NCI-H1417 treated with DMSO at 0.1 percent for 48 hours (cell line): Measurements from ENCODE around the gene SNAPC3.
"Not testable (repeated sequence)": the region's sequence is repeated elsewhere in the genome, so short reads cannot be mapped to it uniquely, and the experiment has no call there.

Experiments
- DNase-seq: peaks from one replicate; lab custom pipeline; 2025; lab: John Stamatoyannopoulos, UW

Gene SNAPC3

DNA sequence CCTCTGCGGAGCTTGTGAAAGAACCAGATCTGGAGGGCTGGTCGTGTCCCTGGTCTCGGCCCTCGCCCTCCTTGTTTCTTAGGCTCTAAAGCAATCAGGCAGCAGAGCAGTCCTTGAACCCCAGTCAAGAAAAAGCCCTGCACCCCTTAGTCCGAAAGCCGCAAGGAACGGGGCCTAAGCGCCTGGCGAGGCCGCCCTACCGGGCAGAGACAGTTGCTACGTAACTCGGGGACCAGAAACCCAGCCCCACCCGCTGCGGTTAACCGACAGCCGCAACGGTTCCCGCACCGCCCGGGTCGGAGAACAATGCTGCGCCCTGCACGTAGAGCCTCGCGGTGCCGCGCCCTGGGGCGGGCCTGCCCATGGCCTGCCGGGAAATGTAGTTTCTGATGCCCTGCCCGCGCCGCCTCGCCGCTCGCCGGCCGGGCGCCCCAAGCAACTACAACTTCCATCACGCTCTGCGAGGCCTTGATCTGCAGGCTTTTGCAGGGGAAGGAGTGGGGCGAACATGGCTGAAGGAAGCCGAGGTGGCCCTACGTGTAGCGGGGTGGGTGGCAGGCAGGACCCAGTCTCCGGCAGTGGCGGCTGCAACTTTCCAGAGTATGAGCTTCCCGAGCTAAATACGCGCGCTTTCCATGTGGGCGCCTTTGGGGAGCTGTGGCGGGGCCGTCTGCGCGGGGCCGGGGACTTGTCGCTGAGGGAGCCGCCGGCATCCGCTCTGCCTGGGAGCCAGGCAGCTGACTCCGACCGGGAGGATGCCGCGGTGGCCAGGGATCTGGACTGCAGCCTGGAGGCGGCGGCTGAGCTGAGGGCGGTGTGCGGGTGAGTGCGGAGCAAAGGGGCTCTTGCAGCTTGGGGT is at the start of gene SNAPC3:
Gene SNAPC3 (plus strand): TSS at position 505 of the 859 bp plus-strand sequence. CDS start 4 bp downstream, at position 509.
- peak; percentile 68 for DNase-seq

DNA sequence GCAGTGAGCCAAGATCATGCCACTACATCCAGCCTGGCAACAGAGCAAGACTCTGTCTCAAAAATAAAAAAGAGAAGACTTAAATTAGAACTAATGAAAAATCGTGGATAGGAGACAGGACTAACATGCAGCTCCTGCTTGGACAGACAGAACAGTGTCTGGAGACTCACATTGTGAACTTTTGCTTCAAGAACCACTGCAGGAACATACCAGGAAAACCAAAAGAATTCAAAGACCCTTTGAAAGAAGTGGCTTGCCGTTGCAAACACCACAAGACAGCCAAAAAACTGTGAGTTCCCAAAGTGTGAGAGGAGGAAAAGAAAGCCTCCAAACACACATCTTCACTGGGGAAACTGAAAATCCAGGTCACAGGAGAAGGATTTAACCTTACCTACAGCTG is 48.8 kb upstream of the SNAPC3 start:
- no peak for DNase-seq

- no peak for DNase-seq
Observed at GRCh38 chr9:15374310-15374709, 48.4 kb upstream of the SNAPC3 start.

DNA sequence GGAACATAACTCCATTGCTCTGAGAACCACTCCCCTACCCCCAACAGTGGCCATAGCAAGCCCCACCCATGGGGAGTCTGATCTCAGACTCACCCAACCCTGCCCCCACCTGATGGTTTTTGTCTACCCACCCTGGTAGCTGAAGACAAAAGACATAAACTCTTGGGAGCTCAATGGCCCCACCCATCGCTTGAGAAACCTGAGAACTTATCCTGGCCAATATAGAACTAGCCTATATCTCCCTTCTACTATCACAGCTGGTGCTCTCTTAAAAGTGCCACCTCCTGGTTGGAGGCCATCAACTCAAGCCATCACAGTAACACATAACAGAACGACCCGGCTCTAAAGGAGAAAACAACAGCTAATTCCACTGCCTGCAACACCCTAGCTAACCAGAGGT is 47.9 kb upstream of the SNAPC3 start:
- no peak for DNase-seq

- DNase-seq: no peak
Observed at GRCh38 chr9:15377625-15378540, 44.8 kb upstream of the SNAPC3 start.

DNA sequence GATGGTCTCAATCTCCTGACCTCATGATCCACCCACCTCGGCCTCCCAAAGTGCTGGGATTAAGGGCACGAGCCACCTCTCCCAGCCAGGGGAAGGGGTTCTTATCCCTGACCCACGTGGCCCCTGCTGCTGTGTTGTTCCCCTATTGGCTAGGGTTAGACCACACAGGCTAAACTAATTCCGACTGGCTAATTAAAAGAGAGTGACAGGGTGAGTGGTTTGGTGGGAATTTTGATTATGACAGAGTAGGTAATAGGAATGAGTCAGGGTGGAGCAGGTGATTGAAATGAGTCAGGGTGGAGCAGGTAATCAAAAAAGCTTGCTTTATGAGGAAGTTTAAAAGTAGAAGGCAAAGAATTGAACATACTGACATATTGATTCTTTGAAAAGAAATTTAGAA is 43.4 kb upstream of the SNAPC3 start:
- DNase-seq: not testable (repeated sequence)

GRCh38 chr9:15379888-15380287 is 42.8 kb upstream of the SNAPC3 start:
- DNase-seq: not testable (repeated sequence)

DNA sequence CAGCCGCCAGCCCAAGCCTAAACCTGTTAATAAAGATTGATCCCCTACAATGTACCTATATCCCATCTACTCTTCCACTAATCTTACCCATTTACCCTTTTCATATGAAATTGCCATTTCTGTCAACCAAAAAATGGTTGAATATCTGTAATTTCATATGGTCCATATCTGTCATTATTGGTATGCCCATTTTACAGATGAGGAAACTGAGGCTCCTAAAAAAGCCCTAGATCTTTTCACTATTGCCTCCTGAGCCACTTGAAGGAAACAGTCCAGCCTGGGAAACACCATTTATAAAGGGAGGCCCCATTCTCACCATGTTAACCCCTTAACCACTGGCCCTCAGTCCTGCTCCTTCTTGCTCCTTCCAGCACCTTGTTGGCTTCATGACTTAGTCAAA is 41.2 kb upstream of the SNAPC3 start:
- DNase-seq: no peak

- no peak for DNase-seq
Observed at GRCh38 chr9:15386465-15386864, 36.2 kb upstream of the SNAPC3 start.

- DNase-seq: no peak
Observed at GRCh38 chr9:15389173-15389572, 33.5 kb upstream of the SNAPC3 start.

DNA sequence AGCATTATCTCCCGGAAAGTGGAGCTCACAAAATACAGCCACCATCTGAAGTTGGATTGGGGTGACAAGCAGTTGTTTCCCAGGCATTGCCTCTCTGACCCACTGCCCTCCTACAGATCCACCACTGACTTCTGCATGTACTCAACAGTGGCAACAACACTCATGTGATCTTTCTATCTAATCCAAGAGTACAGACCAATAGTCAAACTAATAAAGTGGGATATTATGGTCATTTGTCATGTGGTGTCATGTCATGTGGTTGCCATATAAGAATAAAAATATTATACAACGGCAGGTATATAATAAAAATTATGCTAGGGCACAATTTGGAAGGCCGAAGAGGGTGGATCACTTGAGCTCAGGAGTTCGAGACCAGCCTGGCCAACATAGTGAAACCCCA is 33.0 kb upstream of the SNAPC3 start:
- DNase-seq: no peak

DNA sequence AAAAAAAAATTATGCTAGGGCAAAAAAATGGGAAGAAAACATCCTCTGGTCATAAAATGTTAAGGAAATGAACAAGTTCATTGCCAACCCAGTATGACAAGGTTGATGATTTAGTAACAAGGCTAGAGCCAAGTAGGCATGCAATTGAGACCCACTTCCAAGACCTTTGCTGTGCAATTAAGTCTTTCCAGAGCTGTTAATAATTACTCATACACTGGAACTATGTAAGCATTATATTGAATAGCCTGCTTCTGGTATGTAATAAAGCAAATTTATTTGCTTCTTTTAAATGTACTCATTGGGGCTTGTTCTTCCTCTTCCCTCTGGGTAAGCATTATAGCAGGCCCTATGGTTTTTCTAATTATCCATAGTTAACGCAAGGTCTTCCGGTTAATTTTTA is 32.5 kb upstream of the SNAPC3 start:
- no peak for DNase-seq

- no peak for DNase-seq
Observed at GRCh38 chr9:15392363-15392762, 30.3 kb upstream of the SNAPC3 start.

DNA sequence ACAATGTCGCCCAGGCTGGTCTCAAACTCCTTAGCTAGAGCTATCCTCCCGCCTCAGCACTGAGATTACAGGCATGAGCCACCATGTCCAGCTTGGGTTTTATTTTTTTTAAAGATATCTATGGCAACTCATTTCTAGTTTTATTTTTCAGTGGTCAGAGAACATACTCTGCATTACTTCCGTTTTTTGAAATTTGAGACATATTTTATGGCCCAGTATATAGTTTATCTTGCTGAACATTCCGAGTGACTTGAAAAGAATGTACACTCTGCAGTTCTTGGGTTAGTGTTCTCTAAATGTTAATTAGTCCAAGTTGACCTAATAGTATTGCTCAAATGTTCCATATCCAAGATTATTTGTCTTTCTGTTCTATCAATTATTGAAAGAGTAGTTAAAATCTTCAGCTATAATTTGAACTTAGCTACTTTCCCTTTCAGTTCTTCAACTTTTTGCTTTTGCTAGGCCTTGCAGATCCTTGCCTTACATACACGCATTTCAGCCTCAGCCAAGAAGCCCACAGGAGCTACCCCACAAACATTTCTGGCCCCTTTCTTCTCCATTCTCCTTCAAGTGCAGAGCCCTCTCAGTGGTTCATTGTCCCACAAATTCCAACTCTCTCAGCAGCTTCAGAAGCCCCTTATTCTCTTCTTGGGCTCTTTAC is 22.3 kb upstream of the SNAPC3 start:
- no peak for DNase-seq

DNA sequence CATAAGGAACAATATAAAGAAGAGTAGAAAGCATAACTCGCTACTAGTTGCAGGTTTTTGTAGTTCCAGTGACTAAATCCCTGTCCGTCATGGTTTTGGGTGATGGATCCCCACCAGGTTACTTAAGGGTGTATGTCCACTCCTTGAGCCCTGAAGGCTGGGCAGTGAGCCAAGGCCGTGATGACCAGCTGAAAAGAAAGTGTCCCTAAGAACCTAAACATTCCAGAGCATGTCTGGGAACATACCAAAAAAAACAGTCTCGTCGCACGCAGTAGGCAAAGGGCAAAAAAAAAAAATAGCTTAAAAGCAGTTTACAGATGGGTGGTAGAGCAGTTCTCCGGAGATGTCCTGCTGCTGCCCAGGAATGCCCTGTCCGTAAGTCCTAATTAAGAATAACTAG is 21.4 kb upstream of the SNAPC3 start:
- no peak for DNase-seq

DNA sequence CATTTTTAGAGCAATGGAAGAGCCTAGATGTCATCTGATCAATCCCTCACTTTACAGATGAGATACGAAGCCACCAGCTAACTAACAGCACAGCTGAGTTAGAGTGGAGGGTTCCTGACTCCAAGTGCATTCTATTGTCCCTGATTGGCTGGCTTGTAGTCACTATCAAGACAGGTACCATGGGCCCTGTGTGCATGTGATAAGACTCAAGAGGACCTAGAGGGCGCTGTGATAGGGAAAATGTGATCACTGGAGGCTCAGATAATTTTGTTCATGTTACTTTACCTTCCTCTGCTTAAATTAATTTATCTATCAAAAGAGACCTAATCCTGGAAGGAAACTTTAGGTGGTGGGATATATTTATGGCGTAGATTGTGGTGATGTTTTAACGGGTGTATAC is 19.5 kb upstream of the SNAPC3 start:
- no peak for DNase-seq

DNA sequence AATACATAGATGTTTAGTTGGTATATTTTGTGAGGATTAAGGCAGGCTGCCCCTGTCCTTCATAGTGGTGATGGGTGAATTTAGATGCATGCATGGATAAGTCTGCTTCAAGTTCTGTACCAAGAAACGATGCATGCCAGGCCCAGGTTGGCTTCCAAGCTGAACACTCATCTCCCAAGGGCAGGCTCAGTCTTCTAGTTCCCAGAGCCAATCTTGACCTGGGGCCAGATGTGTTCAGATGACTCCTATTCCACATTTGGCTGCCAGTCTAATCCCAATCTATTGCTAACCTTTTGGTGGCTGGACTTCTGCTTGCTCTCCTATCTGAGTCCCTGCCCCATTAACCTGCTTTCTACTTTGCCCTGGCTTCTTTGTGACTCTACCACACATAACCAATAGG is 18.5 kb upstream of the SNAPC3 start:
- DNase-seq: no peak

DNA sequence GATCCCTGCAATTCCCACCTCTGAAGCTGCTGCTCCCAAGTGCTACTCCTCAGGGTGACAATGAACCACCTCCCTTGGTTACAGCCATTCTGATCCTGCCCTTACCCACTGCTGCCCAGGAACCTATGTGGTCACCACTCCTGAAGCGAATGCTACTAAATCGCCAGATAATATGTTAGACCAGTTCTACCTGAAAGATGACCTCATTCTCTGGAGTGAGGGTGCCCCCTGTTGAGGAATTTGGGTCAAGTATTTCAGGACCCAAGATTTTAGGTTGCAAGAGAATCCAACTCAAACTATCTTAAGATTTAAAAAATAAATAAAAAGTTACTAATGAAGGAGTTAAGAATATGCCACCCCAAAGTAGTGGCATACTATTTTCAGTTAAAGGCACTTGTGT is 5.8 kb upstream of the SNAPC3 start:
- DNase-seq: no peak

GRCh38 chr9:15417626-15418025 is 5.0 kb upstream of the SNAPC3 start:
- DNase-seq: no peak

DNA sequence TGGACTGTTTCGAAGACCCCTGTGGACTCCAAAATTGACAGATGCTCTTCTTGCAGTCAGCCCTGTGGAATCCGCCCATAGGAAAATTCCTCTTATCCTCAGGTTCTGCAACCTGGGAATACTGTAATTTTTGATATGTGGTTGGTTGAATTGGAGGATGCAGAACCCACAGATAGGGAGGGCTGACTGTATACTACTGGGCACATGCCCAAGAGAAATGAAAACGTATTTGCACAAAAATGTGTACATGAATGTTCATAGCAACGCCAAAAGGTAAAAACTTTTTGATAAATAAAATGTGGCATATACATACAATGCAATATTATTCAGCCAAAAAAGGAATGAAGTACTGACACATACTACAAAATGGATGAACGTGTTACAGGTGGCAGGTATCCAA is 1.9 kb upstream of the SNAPC3 start:
- no peak for DNase-seq

DNA sequence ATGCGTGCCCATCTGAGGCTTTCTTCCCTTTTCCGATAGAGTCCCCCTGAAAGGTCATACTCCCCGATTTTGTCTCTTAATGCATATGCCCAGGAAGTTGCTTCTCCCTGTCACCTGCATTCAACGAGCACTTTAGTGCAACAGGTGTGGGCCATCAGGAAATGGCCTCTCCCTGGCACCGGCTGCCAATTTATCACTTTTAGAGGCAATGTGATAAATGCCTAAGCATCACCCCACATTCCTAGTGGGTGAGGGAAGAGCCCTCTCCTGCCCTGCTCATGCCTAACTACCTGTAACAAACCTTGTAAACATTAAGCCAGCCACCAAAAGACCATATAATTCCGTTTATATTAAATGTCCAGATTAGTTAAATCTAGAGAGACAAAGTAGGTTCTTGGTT is 1.1 kb upstream of the SNAPC3 start:
- DNase-seq: no peak

GRCh38 chr9:15421990-15422371 is 695 bp upstream of the SNAPC3 start:
- DNase-seq: no peak
